Right atrium auricular region (tissue), 2 donors: Measurements from ENCODE around the gene SCN10A. TPM values are rescaled to one million over a fixed set of nuclear protein-coding genes. Genes with fewer than 3 reads are reported as not detected.
A peak's percentile ranks its signal among the peaks of the same experiment; 100 is the strongest.

Source experiments
- DNase-seq: peaks from one replicate; pipeline ENCODE4 v3.0.0-alpha.2; 2019; ENCODE audit warnings: low spot score
- H3K27ac ChIP-seq, 2 donors: fragments of 200-600 bp; sonication (generic); 1 replicate in 1 of 2; 2 replicates in 1 of 2; pipeline ENCODE4 v1.5.1; 2016 to 2019
- H3K27me3 ChIP-seq, 2 donors: fragments of 200-600 bp; sonication (generic); one replicate each; pipeline versions ENCODE4 v1.5.1 to v1.6.0; 2017 to 2019
- H3K36me3 ChIP-seq: fragments of 200-600 bp; sonication (generic); one replicate; pipeline ENCODE4 v1.5.1; 2016
- H3K4me1 ChIP-seq, 2 donors: fragments of 200-600 bp; sonication (generic); one replicate each; pipeline versions ENCODE4 v1.5.1 to v1.6.0; 2017 to 2019
- H3K4me3 ChIP-seq, 2 donors: fragments of 200-600 bp; sonication (generic); 1 replicate in 1 of 2; 2 replicates in 1 of 2; pipeline ENCODE4 v1.5.1; 2017 to 2019; ENCODE audit warnings: mild to moderate bottlenecking in 1 of 2, moderate library complexity in 1 of 2
- H3K9me3 ChIP-seq, 2 donors: fragments of 200-600 bp; sonication (generic); one replicate each; pipeline ENCODE4 v1.5.1; 2019
- CTCF ChIP-seq, 2 donors: fragments of 200-600 bp; sonication (generic); IDR thresholded peaks; one replicate each; pipeline ENCODE4 v1.5.1; 2019; ENCODE audit warnings: antibody characterized with exemption in 2 of 2
- total RNA-seq, 2 donors: library from RNA; depleted of rRNA; stranded (reverse); fragments of >200 nt; gene quantifications; one replicate each; pipeline ENCODE4 v1.1.0, GENCODE V29; 2016

Gene SCN10A
- total RNA-seq, 2 donors from 2014 or later, result 0.90 TPM; not detected in 1

- H3K4me3 ChIP-seq, result no peak overlapping the region
- no peaks in the 10 kb centered on the region for H3K27me3 ChIP-seq
- peaks cover 0 to 33% of the 10 kb centered on the region in 2 donors for H3K4me1 ChIP-seq
- H3K36me3 ChIP-seq, result no peaks in the 10 kb centered on the region
- H3K9me3 ChIP-seq, result no peaks in the 10 kb centered on the region
- H3K27ac ChIP-seq, result peak overlapping the region; percentile 54 to 83
- peak; percentile 95 to 98 for TF ChIP-seq CTCF (IDR thresholded peaks at IDR 0.05)
- DNase-seq, result no peak
Observed at GRCh38 chr3:38651153-38651789, 164.7 kb downstream of the SCN10A start.

GRCh38 chr3:38650248-38650951, 165.6 kb downstream of the SCN10A start:
- H3K27me3 ChIP-seq, result no peaks in the 10 kb centered on the region
- TF ChIP-seq CTCF (IDR thresholded peaks at IDR 0.05), result no peak
- no peaks in the 10 kb centered on the region for H3K36me3 ChIP-seq
- no peak for DNase-seq
- H3K27ac ChIP-seq, result peak overlapping the region; percentile 60 to 83
- H3K4me3 ChIP-seq, result no peak overlapping the region
- peaks cover 0 to 40% of the 10 kb centered on the region in 2 donors for H3K4me1 ChIP-seq
- no peaks in the 10 kb centered on the region for H3K9me3 ChIP-seq

GRCh38 chr3:38649500-38650247, 166.3 kb downstream of the SCN10A start, which contains the start of gene SCN5A:
Gene SCN5A, minus strand, starts transcription at chr3:38649687. Its CDS starts 16,380 bp downstream, at chr3:38633307.
- TF ChIP-seq CTCF (IDR thresholded peaks at IDR 0.05), result no peak
- Histone ChIP-seq H3K4me1 (peaks cover 0 to 45% of the 10 kb centered on the region in 2 donors), H3K36me3 (no peaks in the 10 kb centered on the region), H3K27ac (peak within 1 kb of the TSS; percentile 87 to 93), H3K4me3 (peak within 1 kb of the TSS; percentile 62 to 66), H3K27me3 (no peaks in the 10 kb centered on the region), H3K9me3 (no peaks in the 10 kb centered on the region)
- no peak for DNase-seq

GRCh38 chr3:38648659-38649499, 167.1 kb downstream of the SCN10A start:
- peak overlapping the region; percentile 62 to 66 for H3K4me3 ChIP-seq
- DNase-seq, result no peak
- H3K4me1 ChIP-seq, result peaks cover 0 to 45% of the 10 kb centered on the region in 2 donors
- H3K27me3 ChIP-seq, result no peaks in the 10 kb centered on the region
- no peaks in the 10 kb centered on the region for H3K9me3 ChIP-seq
- H3K27ac ChIP-seq, result peak overlapping the region; percentile 87 to 93
- no peaks in the 10 kb centered on the region for H3K36me3 ChIP-seq
- no peak for TF ChIP-seq CTCF (IDR thresholded peaks at IDR 0.05)

- no peaks in the 10 kb centered on the region for H3K9me3 ChIP-seq
- H3K27me3 ChIP-seq, result no peaks in the 10 kb centered on the region
- peak overlapping the region; percentile 62 to 66 for H3K4me3 ChIP-seq
- H3K4me1 ChIP-seq, result peaks cover 0 to 53% of the 10 kb centered on the region in 2 donors
- no peaks in the 10 kb centered on the region for H3K36me3 ChIP-seq
- peak overlapping the region; percentile 87 to 93 for H3K27ac ChIP-seq
- no peak for TF ChIP-seq CTCF (IDR thresholded peaks at IDR 0.05)
- peak; percentile 36 for DNase-seq
Observed at GRCh38 chr3:38648024-38648658, 167.9 kb downstream of the SCN10A start.
